Panc1 (cell line): ENCODE results near the gene FILIP1L. TPM values are rescaled to one million over a fixed set of nuclear protein-coding genes. Genes with fewer than 3 reads are reported as not detected.

Source experiments
- ATAC-seq: fragments of 200-7000 bp; cut with Tn5 transposase; 2 replicates; pipeline ENCODE4 v1.9.1; 2020; ENCODE audit warnings: mild to moderate bottlenecking, moderate library complexity
- BruUV-seq: library from RNA; stranded (reverse); fragments of 400-500 nt; replicated peaks from 2 replicates; lab custom pipeline; 2021; lab: Mats Ljungman, UMichigan
- CTCF ChIA-PET: fragments of 300-600 bp; sonication (Branson Sonifier 250); formaldehyde crosslinking; loops from one replicate; lab custom pipeline; 2022; ENCODE audit warnings: antibody characterized with exemption; lab: Charles Lee
- POLR2A ChIA-PET: fragments of 300-600 bp; sonication (Branson Sonifier 250); formaldehyde crosslinking; loops from one replicate; lab custom pipeline; 2022; ENCODE audit warnings: antibody characterized with exemption; lab: Charles Lee
- DNase-seq: peaks from one replicate; pipeline ENCODE4 v3.0.0-alpha.2; 2010; ENCODE audit warnings: low read depth, low spot score
- H3K27ac ChIP-seq: 2 replicates; pipeline ENCODE4 v1.5.1; 2011; ENCODE audit warnings: mild to moderate bottlenecking, low read length, inconsistent platforms
- H3K27me3 ChIP-seq: fragments of 200-500 bp; sonication (Bioruptor generic); 2 replicates; pipeline ENCODE4 v1.6.0; 2014; ENCODE audit warnings: low read length, inconsistent platforms; ENCODE audit not compliant: control insufficient read depth, insufficient read depth
- H3K36me3 ChIP-seq: fragments of 200-500 bp; sonication (Bioruptor generic); 2 replicates; pipeline ENCODE4 v1.5.1; 2014; ENCODE audit warnings: inconsistent platforms, mild to moderate bottlenecking, low read length, moderate library complexity; ENCODE audit not compliant: control insufficient read depth, insufficient read depth
- H3K4me1 ChIP-seq: 2 replicates; pipeline ENCODE4 v1.5.1; 2011; ENCODE audit warnings: inconsistent platforms, mild to moderate bottlenecking, low read length, moderate library complexity; ENCODE audit not compliant: control insufficient read depth, insufficient read depth
- H3K4me3 ChIP-seq, 2 experiments: 2 replicates each; pipeline ENCODE4 v1.5.1; 2011 to 2012; ENCODE audit warnings: low read depth in 2 of 2, low read length in 2 of 2, mild to moderate bottlenecking in 2 of 2, inconsistent platforms in 1 of 2, moderate library complexity in 1 of 2
- H3K9me3 ChIP-seq: fragments of 200-500 bp; sonication (Bioruptor generic); 2 replicates; pipeline ENCODE4 v1.5.1; 2014; ENCODE audit warnings: low read depth, mild to moderate bottlenecking, inconsistent platforms, low read length, moderate library complexity; ENCODE audit not compliant: control insufficient read depth, insufficient read depth
- POLR2AphosphoS5 ChIP-seq: IDR thresholded peaks from 2 replicates; pipeline ENCODE4 v1.6.1; 2012; ENCODE audit warnings: mild to moderate bottlenecking, low read depth, low read length, moderate library complexity
- SIN3A ChIP-seq: IDR thresholded peaks from 2 replicates; pipeline ENCODE4 v1.6.1; 2012; ENCODE audit warnings: low read depth, mild to moderate bottlenecking, low read length, moderate library complexity, borderline replicate concordance; ENCODE audit not compliant: insufficient read depth
- TCF7L2 ChIP-seq: IDR thresholded peaks from 2 replicates; pipeline ENCODE4 v1.6.1; 2011; ENCODE audit warnings: mild to moderate bottlenecking, low read depth, low read length, inconsistent platforms
- in situ Hi-C: cut with HindIII; loops from 2 replicates; pipeline ENCODE4 v1.10.0; 2016; ENCODE audit warnings: low sequenced_read_pairs, low pct_unique_long_range_greater_than_20kb
- intact Hi-C: fragments of 100-400 bp; cut with micrococcal nuclease; formaldehyde crosslinking; loops from one replicate; pipeline ENCODE4 v1.10.0; 2022; ENCODE audit not compliant: unreplicated experiment
- total RNA-seq: library from RNA; stranded (reverse); gene quantifications from one replicate; pipeline ENCODE4 v1.2.1, GENCODE V29; 2021; ENCODE audit not compliant: unreplicated experiment
- TF ChIP-seq, protein P1 (sequence below), 2 experiments: IDR thresholded peaks; 2 replicates each; pipeline ENCODE4 v1.6.1; 2011 to 2012; ENCODE audit warnings: low read depth in 2 of 2, control low read depth in 1 of 2, low read length in 1 of 2, mild to moderate bottlenecking in 1 of 2, moderate library complexity in 1 of 2; ENCODE audit not compliant: insufficient read depth in 1 of 2
- TF ChIP-seq, protein P2 (sequence below): fragments of 450-650 bp; IDR thresholded peaks from 2 replicates; pipeline ENCODE4 v1.5.1; 2017; ENCODE audit warnings: mild to moderate bottlenecking

The FILIP1L gene
- total RNA-seq, 1 experiment from 2014 or later: 3.2 TPM

DNA sequence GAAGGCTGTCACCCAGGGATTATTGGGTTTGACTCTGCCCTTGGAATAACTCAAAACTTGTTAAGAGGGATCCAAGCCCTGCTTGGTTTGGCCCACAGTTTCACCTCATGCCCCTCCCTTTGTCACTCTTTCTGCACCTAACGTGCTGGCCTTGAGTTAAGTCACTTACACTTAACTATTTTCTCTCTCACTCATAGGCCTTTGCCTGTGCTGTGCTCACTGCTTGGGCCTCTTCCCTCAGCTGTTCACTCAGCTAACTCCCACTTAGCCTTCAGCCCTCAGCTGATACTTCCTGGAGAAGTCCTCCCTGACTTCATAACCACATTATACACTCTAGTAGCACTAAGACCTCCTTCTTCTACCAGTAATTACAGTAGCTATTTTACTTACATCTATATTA is 163.4 kb downstream of the FILIP1L start:
- in situ Hi-C loops (no loop called here), intact Hi-C loops (no loop called here)
- no peaks in the 10 kb centered on the region for H3K9me3 ChIP-seq
- BruUV-seq: no TSS peak
- H3K4me3 ChIP-seq: no peak overlapping the region
- ATAC-seq: no peak
- peaks cover 5% of the 10 kb centered on the region; the same call in 1 of the 2 replicates for H3K4me1 ChIP-seq
- no peaks in the 10 kb centered on the region for H3K36me3 ChIP-seq
- no peak for DNase-seq
- H3K27me3 ChIP-seq: no peaks in the 10 kb centered on the region
- ChIA-PET CTCF (interaction anchor here (0.6 kb wide), 1 partner anchor 123 kb away, joined by 4 read pairs; no protein-coding TSS in a partner anchor), POLR2A (interaction anchor here (0.9 to 1.0 kb wide), 2 partner anchors 10 to 142 kb away, joined by 3 to 4 read pairs; no protein-coding TSS in a partner anchor)
- no peak overlapping the region for H3K27ac ChIP-seq
- TF ChIP-seq, protein P1, sequence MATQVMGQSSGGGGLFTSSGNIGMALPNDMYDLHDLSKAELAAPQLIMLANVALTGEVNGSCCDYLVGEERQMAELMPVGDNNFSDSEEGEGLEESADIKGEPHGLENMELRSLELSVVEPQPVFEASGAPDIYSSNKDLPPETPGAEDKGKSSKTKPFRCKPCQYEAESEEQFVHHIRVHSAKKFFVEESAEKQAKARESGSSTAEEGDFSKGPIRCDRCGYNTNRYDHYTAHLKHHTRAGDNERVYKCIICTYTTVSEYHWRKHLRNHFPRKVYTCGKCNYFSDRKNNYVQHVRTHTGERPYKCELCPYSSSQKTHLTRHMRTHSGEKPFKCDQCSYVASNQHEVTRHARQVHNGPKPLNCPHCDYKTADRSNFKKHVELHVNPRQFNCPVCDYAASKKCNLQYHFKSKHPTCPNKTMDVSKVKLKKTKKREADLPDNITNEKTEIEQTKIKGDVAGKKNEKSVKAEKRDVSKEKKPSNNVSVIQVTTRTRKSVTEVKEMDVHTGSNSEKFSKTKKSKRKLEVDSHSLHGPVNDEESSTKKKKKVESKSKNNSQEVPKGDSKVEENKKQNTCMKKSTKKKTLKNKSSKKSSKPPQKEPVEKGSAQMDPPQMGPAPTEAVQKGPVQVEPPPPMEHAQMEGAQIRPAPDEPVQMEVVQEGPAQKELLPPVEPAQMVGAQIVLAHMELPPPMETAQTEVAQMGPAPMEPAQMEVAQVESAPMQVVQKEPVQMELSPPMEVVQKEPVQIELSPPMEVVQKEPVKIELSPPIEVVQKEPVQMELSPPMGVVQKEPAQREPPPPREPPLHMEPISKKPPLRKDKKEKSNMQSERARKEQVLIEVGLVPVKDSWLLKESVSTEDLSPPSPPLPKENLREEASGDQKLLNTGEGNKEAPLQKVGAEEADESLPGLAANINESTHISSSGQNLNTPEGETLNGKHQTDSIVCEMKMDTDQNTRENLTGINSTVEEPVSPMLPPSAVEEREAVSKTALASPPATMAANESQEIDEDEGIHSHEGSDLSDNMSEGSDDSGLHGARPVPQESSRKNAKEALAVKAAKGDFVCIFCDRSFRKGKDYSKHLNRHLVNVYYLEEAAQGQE (IDR thresholded peaks at IDR 0.05; ENCODE audit: insufficient read depth in 1 of 2, low read depth in 2 of 2, low read length in 1 of 2): no peak
- TF ChIP-seq, protein P2, sequence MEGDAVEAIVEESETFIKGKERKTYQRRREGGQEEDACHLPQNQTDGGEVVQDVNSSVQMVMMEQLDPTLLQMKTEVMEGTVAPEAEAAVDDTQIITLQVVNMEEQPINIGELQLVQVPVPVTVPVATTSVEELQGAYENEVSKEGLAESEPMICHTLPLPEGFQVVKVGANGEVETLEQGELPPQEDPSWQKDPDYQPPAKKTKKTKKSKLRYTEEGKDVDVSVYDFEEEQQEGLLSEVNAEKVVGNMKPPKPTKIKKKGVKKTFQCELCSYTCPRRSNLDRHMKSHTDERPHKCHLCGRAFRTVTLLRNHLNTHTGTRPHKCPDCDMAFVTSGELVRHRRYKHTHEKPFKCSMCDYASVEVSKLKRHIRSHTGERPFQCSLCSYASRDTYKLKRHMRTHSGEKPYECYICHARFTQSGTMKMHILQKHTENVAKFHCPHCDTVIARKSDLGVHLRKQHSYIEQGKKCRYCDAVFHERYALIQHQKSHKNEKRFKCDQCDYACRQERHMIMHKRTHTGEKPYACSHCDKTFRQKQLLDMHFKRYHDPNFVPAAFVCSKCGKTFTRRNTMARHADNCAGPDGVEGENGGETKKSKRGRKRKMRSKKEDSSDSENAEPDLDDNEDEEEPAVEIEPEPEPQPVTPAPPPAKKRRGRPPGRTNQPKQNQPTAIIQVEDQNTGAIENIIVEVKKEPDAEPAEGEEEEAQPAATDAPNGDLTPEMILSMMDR: no peak
- no peak for TF ChIP-seq POLR2AphosphoS5
- no peak for TF ChIP-seq TCF7L2
- no peak for TF ChIP-seq SIN3A

DNA sequence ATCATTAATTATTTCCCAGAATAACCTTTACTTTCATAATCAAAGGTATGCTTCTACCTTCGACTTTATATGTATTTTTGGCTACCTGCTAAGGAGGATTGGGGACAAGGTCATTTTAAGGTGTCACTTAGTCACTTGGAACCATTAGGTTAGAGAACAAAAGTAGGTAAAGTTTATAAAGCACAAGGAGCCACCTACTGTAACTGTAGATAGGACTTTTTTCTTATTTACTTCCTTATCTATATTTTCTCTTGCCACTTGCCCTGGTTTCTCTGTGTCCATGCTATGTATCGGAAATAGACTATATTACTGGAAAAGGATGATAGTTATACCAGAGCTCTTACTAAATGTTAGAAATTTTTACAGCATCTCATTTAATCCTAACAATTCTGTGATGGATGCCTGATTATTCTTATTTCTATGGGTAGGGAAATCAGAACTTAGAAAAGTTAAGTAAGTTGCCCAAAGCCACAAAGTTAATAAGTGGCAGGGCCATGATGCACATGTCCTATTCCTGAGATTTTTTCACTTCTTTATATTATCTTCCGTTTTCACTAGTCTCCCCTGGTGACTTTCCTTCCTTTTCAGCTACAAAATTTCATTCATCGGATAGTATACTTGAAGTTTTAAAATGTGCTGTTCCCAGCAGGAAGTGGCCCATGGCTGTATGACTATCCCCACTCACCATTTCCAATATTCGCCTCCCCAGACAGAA is 164.2 kb downstream of the FILIP1L start:
- Histone ChIP-seq H3K36me3 (no peaks in the 10 kb centered on the region), H3K4me3 (no peak overlapping the region), H3K27ac (no peak overlapping the region), H3K4me1 (peaks cover 5% of the 10 kb centered on the region; the same call in 1 of the 2 replicates), H3K27me3 (no peaks in the 10 kb centered on the region), H3K9me3 (no peaks in the 10 kb centered on the region)
- in situ Hi-C loops: no loop called here
- intact Hi-C loops: no loop called here
- no peak for TF ChIP-seq TCF7L2
- TF ChIP-seq, protein P1 (IDR thresholded peaks at IDR 0.05; ENCODE audit: insufficient read depth in 1 of 2, low read depth in 2 of 2, low read length in 1 of 2): no peak
- ChIA-PET CTCF (no interaction called here), POLR2A (interaction anchor here (1.0 kb wide), 1 partner anchor 9 kb away, joined by 4 read pairs; no protein-coding TSS in a partner anchor)
- ATAC-seq (no peak), DNase-seq (no peak)
- BruUV-seq: no TSS peak
